Measurements from ENCODE around the gene ABAT. TPM values are rescaled to one million over a fixed set of nuclear protein-coding genes. Genes with fewer than 3 reads are reported as not detected.
A peak's percentile ranks its signal among the peaks of the same experiment; 100 is the strongest.

Gene ABAT
- 1 to 10 TPM; 4.0 to 7.8 TPM for total RNA-seq

GRCh38 chr16:8674413-8675022, at the start of gene ABAT:
ABAT (plus strand) TSS chr16:8674617; CDS start chr16:8735740, 61,123 bp downstream.
- peaks cover 12% of the 10 kb centered on the region for H3K4me1 Mint-ChIP-seq
- peaks cover 1% of the 10 kb centered on the region for H3K9me3 Mint-ChIP-seq (ENCODE audit: low read depth)
- CTCF ChIA-PET: interaction anchor here (1.0 to 1.5 kb wide), 5 partner anchors 14 to 334 kb away, joined by 3 to 9 read pairs (median 4); no protein-coding TSS in a partner anchor
- peak; percentile 100 for ATAC-seq
- peak within 1 kb of the TSS; percentile 66 for H3K27ac Mint-ChIP-seq
- H3K36me3 Mint-ChIP-seq: peaks cover 1% of the 10 kb centered on the region
- H3K4me3 Mint-ChIP-seq: peak within 1 kb of the TSS; percentile 75
- H3K27me3 Mint-ChIP-seq: no peaks in the 10 kb centered on the region
- peak; percentile 94 for DNase-seq

- Mint-ChIP-seq H3K4me1 (peaks cover 38% of the 10 kb centered on the region), H3K4me3 (no peak overlapping the region), H3K9me3 (ENCODE audit: low read depth) (no peaks in the 10 kb centered on the region), H3K27ac (no peak overlapping the region), H3K36me3 (peaks cover 32% of the 10 kb centered on the region), H3K27me3 (no peaks in the 10 kb centered on the region)
- ATAC-seq: no peak
- CTCF ChIA-PET: interaction anchor here (0.9 kb wide), 1 partner anchor 18 kb away, joined by 3 read pairs; no protein-coding TSS in a partner anchor
- no peak for DNase-seq
These were observed 48.8 kb upstream of the ABAT start for GRCh38 chr16:8625491-8626087.

GRCh38 chr16:8626946-8627345, 47.5 kb upstream of the ABAT start:
- H3K4me3 Mint-ChIP-seq: no peak overlapping the region
- DNase-seq: no peak
- H3K9me3 Mint-ChIP-seq (ENCODE audit: low read depth): no peaks in the 10 kb centered on the region
- no peaks in the 10 kb centered on the region for H3K27me3 Mint-ChIP-seq
- H3K4me1 Mint-ChIP-seq: peaks cover 38% of the 10 kb centered on the region
- no peak overlapping the region for H3K27ac Mint-ChIP-seq
- ATAC-seq: no peak
- peaks cover 34% of the 10 kb centered on the region for H3K36me3 Mint-ChIP-seq
- CTCF ChIA-PET: no interaction called here

DNA sequence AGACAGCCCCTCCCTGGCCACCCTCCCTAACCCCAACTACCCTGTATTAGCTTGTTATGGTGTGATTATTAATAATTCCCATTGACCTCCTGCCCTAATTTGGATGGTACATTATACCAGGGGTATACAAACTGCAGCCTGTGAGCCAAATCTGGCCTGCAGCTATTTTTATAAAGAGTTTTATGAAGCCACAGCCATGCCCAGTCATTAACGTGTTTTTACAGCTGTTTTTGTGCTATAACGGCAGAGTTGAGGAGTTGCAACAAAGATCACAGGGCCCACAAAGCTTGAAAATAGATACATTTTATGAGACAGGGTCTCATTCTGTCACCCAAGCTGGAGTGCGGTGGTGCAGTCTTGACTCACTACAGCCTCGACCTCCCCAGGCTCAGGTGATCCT, 47.0 kb upstream of the ABAT start:
- Mint-ChIP-seq H3K4me1 (peaks cover 34% of the 10 kb centered on the region), H3K27me3 (no peaks in the 10 kb centered on the region), H3K27ac (no peak overlapping the region), H3K9me3 (ENCODE audit: low read depth) (no peaks in the 10 kb centered on the region), H3K36me3 (peaks cover 35% of the 10 kb centered on the region), H3K4me3 (no peak overlapping the region)
- ATAC-seq: no peak
- CTCF ChIA-PET: no interaction called here
- no peak for DNase-seq

DNA sequence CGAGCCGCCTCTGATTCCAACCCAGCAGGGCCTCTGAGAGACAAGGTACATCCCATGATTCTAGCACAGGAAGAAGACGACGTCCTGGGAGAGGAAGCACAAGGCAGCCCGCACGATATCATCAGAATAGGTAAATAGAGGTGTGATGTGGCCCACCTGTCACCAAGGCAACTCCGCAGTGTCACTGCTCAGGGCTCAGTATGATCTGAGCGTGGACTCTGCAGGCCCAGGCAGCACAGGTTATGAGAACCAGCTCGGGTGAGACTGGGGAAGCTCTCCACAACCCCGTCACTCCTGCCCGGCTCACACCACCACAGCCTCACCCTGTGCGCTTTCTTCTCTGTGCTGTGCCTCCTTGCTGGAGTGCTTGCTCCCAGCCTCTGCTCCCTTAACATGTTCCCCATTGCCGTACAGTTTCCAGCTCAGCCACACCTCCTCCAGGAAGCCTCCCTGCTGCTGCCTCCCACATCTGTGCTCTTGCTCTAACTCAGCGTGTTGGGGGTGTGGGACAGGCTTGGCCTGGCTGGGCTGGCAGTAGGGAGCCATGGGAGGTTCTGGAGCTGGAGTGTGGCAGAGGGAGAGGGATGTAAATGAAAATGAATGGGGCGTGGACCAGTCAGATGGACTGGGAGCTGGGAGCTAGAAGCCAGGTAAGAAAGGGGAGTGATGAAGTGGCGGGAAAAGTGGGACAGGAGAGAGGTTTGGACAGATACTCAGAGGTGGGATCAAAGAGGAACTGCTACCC, 45.3 kb upstream of the ABAT start:
- DNase-seq: no peak
- H3K27me3 Mint-ChIP-seq: no peaks in the 10 kb centered on the region
- H3K27ac Mint-ChIP-seq: no peak overlapping the region
- peaks cover 25% of the 10 kb centered on the region for H3K4me1 Mint-ChIP-seq
- peaks cover 35% of the 10 kb centered on the region for H3K36me3 Mint-ChIP-seq
- CTCF ChIA-PET: interaction anchor here (0.8 to 1.3 kb wide), 3 partner anchors 14 to 170 kb away, joined by 3 read pairs; no protein-coding TSS in a partner anchor
- no peak overlapping the region for H3K4me3 Mint-ChIP-seq
- no peaks in the 10 kb centered on the region for H3K9me3 Mint-ChIP-seq (ENCODE audit: low read depth)
- ATAC-seq: no peak

DNA sequence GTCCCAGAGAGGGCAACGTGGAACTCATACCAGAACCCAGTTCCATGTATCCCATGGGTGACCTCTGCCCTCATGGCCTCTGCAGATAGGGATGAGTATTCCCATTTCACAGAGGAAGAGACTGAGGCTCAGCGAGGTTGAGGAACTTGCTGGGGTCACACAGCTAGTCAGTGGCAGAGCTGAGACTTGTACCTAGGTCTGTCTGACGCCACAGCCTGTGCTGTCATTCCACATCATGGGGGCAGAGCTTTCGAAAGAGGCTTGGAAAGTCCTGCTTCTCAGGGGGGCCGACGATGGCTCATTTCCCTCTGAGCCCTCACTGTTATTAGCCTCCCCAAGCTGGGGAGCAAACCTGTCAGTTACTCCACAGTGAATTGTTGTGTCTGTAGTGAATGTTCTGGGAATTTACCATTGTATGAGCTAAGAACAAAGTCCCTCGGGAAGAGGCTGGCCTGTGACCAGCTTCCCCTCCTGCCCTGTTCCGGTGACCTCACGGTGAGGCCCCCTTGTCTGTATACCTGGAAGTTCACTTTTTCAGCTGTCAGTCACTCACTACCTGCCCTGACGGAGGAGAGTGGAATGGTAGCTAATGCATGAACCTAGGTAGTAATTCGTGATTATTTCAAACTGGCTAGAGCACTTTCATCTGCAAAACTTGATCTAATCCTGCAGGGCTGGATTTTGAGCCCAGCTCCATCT, 44.0 kb upstream of the ABAT start:
- peaks cover 20% of the 10 kb centered on the region for H3K4me1 Mint-ChIP-seq
- no peak overlapping the region for H3K4me3 Mint-ChIP-seq
- H3K9me3 Mint-ChIP-seq (ENCODE audit: low read depth): no peaks in the 10 kb centered on the region
- DNase-seq: no peak
- CTCF ChIA-PET: interaction anchor here (0.9 to 1.3 kb wide), 2 partner anchors 13 to 249 kb away, joined by 3 read pairs; no protein-coding TSS in a partner anchor
- H3K27ac Mint-ChIP-seq: no peak overlapping the region
- no peaks in the 10 kb centered on the region for H3K27me3 Mint-ChIP-seq
- ATAC-seq: no peak
- peaks cover 39% of the 10 kb centered on the region for H3K36me3 Mint-ChIP-seq

GRCh38 chr16:8631373-8631772, 43.0 kb upstream of the ABAT start:
- CTCF ChIA-PET: interaction anchor here (1.3 kb wide), 1 partner anchor 248 kb away, joined by 3 read pairs; no protein-coding TSS in a partner anchor
- Mint-ChIP-seq H3K36me3 (peaks cover 34% of the 10 kb centered on the region), H3K27ac (no peak overlapping the region), H3K27me3 (no peaks in the 10 kb centered on the region), H3K4me3 (no peak overlapping the region), H3K4me1 (peaks cover 20% of the 10 kb centered on the region), H3K9me3 (ENCODE audit: low read depth) (no peaks in the 10 kb centered on the region)
- no peak for ATAC-seq
- DNase-seq: no peak

GRCh38 chr16:8631818-8632465, 42.5 kb upstream of the ABAT start:
- no peak for ATAC-seq
- Mint-ChIP-seq H3K4me3 (no peak overlapping the region), H3K27me3 (no peaks in the 10 kb centered on the region), H3K36me3 (peaks cover 34% of the 10 kb centered on the region), H3K9me3 (ENCODE audit: low read depth) (no peaks in the 10 kb centered on the region), H3K27ac (no peak overlapping the region), H3K4me1 (peaks cover 18% of the 10 kb centered on the region)
- CTCF ChIA-PET: no interaction called here
- DNase-seq: no peak

- Mint-ChIP-seq H3K27me3 (no peaks in the 10 kb centered on the region), H3K4me3 (no peak overlapping the region), H3K27ac (no peak overlapping the region), H3K36me3 (peaks cover 28% of the 10 kb centered on the region), H3K4me1 (peaks cover 15% of the 10 kb centered on the region), H3K9me3 (ENCODE audit: low read depth) (no peaks in the 10 kb centered on the region)
- DNase-seq: no peak
- CTCF ChIA-PET: no interaction called here
- no peak for ATAC-seq
These were observed 41.7 kb upstream of the ABAT start for GRCh38 chr16:8632675-8633182.

- H3K27ac Mint-ChIP-seq: no peak overlapping the region
- H3K9me3 Mint-ChIP-seq (ENCODE audit: low read depth): no peaks in the 10 kb centered on the region
- DNase-seq (no peak), ATAC-seq (no peak)
- no peak overlapping the region for H3K4me3 Mint-ChIP-seq
- H3K36me3 Mint-ChIP-seq: peaks cover 12% of the 10 kb centered on the region
- CTCF ChIA-PET: interaction anchor here (2.3 kb wide), 1 partner anchor 68 kb away, joined by 7 read pairs; no protein-coding TSS in a partner anchor
- H3K27me3 Mint-ChIP-seq: no peaks in the 10 kb centered on the region
- H3K4me1 Mint-ChIP-seq: peaks cover 2% of the 10 kb centered on the region
These were observed 39.3 kb upstream of the ABAT start for GRCh38 chr16:8634991-8635736.

DNA sequence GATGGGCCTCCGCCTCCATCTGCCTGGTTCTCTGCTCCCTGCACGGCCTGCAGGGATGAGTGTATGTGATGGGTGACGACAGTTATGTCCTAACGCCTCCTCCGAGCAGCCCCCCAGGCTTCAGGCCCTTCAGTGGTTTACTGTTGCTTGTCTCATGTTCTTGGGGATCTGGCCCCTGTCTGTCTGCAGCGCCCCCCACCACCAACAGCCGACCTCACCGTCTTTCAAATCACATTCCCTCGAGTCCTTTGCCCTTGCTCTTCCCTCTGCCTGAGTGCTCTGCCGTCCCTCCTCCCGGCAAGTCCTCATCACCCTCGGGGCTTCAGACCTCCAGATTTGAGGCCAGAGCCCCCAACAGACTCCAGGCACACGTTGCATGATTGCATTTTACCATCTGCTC, 34.7 kb upstream of the ABAT start:
- Mint-ChIP-seq H3K36me3 (peaks cover 27% of the 10 kb centered on the region), H3K4me3 (no peak overlapping the region)

DNA sequence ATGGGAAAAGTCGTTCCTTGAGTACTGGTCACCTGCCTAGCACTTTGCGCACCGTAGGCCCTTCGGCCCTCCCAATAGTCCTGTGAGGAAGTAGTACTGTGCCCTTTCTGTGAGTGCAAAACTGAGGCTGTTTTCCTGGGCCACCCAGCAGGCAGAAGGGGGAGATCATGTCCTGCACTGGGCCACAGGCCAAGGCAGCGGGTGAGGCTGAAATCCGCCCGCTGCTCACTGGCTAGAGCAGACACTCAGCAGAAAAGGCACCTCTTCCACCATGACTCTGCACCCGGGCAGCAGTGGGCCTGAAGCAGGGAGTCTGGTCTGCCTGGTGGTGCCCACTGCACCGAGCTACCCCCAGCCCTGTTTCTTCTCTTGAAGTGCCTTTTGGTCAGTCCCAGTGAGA, 32.7 kb upstream of the ABAT start:
- DNase-seq: no peak
- CTCF ChIA-PET: no interaction called here
- Mint-ChIP-seq H3K27me3 (no peaks in the 10 kb centered on the region), H3K4me1 (peaks cover 15% of the 10 kb centered on the region), H3K4me3 (no peak overlapping the region), H3K36me3 (peaks cover 34% of the 10 kb centered on the region), H3K27ac (no peak overlapping the region), H3K9me3 (ENCODE audit: low read depth) (no peaks in the 10 kb centered on the region)
- no peak for ATAC-seq

More for the DNA sequence above, 34.7 kb upstream of the ABAT start:
- Mint-ChIP-seq H3K4me1 (peaks cover 6% of the 10 kb centered on the region), H3K27ac (no peak overlapping the region), H3K27me3 (no peaks in the 10 kb centered on the region), H3K9me3 (ENCODE audit: low read depth) (no peaks in the 10 kb centered on the region)
- CTCF ChIA-PET: no interaction called here
- ATAC-seq (no peak), DNase-seq (no peak)
